Stomach (tissue), 4 donors: Measurements from ENCODE around the gene TMEM247.

Experiments
- CTCF ChIP-seq, 7 experiments: fragments of 450-650 bp in 4 of 7; fragments of 200-600 bp in 3 of 7; sonication (generic) in 3 of 7; IDR thresholded peaks; one replicate each; pipeline ENCODE4 v1.5.1; 2016 to 2019; ENCODE audit warnings: antibody characterized with exemption in 7 of 7, control low read depth in 2 of 7, mild to moderate bottlenecking in 1 of 7
- POLR2A ChIP-seq, 4 donors: fragments of 450-650 bp; IDR thresholded peaks; one replicate each; pipeline ENCODE4 v1.6.1; 2016; ENCODE audit warnings: antibody characterized with exemption in 4 of 4, control low read depth in 2 of 4, mild to moderate bottlenecking in 1 of 4, moderate library complexity in 1 of 4

DNA sequence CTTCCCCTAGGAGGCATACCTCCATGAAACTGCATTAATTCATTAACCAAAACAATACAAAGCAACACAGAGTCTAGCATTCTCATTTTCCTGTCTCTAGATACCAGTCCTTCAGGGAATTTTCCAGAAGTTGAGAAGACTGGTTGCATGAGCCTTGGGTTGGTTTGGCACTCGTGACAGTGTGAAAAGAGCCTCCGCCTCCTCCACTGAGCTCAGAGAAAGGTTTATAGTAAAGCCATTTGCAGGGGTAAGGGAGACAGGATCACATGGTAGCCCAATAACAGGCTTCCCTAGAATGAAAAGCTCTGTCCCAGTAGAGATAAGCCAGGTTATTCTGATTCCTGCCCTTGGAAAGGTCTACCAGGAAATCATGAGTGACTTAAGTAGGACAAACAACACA is 9.7 kb upstream of the TMEM247 start:
- TF ChIP-seq CTCF (IDR thresholded peaks at IDR 0.05), result no peak
- no peak for TF ChIP-seq POLR2A (IDR thresholded peaks at IDR 0.05)
